SH-SY5Y (cell line): Measurements from ENCODE around the gene ABCC4.

Source experiments
- GATA2 ChIP-seq: IDR thresholded peaks from 2 replicates; pipeline ENCODE4 v1.6.1; 2011; ENCODE audit warnings: mild to moderate bottlenecking, low read depth, low read length
- GATA3 ChIP-seq: IDR thresholded peaks from 2 replicates; pipeline ENCODE4 v1.6.1; 2011; ENCODE audit warnings: low read depth, mild to moderate bottlenecking, low read length, moderate library complexity

GRCh38 chr13:95091755-95092154 is 209.5 kb downstream of the ABCC4 start:
- TF ChIP-seq GATA3 (no peak), GATA2 (no peak)
